GM12872 (cell line): ENCODE data around the gene ATG16L2.

Experiments used
- TF ChIP-seq, protein P1 (sequence below): IDR thresholded peaks from 3 replicates; pipeline ENCODE4 v1.5.1; 2011; ENCODE audit warnings: low read depth, mild to moderate bottlenecking, low read length, moderate library complexity; ENCODE audit not compliant: insufficient read depth

The ATG16L2 gene

DNA sequence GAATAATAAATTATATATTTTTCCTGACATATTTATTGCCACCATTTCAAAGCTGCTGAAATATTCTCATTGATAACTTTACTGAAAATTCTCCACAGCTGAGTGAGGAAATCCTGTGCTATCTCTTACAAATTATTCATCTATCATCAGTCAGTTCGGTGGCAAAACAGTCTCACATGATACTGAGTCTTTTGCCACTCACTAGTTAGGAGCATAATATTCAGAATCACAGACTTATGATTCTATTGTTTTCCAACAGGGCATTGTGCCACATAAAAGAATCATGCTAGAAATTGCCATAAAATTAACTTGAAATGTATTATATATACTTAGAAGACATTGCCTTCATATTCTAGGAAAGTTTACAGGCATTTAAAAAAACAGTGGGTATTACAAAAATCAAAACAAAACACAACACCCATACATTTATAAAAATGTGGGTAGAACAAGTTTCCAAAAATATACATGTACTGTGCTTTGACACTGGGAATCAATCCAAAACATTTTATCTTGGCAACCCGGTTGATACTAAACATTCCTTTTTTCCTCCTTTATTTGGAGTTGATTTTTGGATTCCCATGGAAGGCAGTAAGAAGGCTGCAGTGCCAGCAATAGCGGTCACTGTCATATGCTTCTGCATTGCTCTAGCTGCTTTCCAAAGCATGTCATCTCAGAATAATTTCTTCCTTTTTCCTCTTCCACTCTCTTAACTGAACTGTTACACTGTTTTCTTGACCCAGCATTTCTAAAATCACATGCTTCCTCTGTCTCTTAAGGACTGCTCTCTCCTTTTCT lies 42.5 kb downstream of the ATG16L2 start:
- TF ChIP-seq, protein P1, sequence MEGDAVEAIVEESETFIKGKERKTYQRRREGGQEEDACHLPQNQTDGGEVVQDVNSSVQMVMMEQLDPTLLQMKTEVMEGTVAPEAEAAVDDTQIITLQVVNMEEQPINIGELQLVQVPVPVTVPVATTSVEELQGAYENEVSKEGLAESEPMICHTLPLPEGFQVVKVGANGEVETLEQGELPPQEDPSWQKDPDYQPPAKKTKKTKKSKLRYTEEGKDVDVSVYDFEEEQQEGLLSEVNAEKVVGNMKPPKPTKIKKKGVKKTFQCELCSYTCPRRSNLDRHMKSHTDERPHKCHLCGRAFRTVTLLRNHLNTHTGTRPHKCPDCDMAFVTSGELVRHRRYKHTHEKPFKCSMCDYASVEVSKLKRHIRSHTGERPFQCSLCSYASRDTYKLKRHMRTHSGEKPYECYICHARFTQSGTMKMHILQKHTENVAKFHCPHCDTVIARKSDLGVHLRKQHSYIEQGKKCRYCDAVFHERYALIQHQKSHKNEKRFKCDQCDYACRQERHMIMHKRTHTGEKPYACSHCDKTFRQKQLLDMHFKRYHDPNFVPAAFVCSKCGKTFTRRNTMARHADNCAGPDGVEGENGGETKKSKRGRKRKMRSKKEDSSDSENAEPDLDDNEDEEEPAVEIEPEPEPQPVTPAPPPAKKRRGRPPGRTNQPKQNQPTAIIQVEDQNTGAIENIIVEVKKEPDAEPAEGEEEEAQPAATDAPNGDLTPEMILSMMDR, result no peak

DNA sequence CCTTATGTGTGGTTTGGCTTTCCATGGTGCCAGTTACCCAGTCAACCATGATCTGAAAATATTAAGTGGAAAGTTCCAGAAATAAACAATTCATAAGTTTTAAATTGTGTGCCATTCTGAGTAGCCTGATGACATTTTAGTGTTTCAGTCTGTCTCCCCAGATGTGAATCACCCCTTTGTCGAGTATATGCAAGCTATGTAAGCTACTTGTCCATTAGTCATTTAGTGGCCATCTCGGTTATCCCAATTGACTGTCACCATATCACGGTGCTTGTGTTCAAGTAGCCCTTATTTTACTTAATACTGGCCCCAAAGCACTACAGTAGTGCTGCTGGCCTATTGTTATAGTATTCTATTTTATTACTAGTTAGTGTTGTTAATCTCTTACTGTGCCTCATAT lies 44.9 kb downstream of the ATG16L2 start:
- TF ChIP-seq, protein P1, result no peak

DNA sequence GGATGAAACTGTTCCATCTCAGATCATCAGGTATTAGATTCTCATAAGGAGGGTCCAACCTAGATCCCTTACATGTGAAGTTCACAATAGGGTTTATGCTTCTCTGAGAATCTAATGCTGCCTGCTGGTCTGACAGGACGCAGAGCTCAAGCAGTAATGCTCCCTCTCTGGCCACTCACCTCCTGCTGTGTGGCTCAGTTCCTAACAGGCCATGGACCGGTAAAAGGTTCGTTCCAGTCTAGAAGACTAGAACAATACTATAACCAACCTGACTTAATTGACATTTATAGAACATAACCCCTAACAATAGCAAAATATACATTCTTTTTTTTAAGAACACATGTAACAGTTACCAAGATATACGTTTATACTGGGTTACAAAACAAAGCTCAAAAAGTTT lies 45.8 kb downstream of the ATG16L2 start:
- TF ChIP-seq, protein P1, result no peak

DNA sequence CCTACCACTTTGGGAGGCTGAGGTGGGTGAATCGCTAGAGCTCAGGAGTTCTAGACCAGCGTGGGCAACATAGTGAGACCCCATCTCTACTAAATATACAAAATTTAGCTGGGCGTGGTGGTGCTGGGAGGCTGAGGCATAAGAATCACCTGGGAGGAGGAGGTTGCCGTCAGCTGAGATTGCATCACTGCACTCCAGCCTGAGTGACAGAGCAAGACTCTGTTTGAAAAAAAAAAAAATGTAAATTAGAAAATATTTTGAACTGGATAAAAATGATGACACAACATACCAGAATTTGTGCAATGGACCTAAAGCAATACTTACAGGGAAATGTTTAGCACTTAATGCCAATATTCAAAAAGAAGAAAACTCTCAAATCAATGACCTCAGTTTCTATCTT lies 46.4 kb downstream of the ATG16L2 start:
- TF ChIP-seq, protein P1, result no peak

DNA sequence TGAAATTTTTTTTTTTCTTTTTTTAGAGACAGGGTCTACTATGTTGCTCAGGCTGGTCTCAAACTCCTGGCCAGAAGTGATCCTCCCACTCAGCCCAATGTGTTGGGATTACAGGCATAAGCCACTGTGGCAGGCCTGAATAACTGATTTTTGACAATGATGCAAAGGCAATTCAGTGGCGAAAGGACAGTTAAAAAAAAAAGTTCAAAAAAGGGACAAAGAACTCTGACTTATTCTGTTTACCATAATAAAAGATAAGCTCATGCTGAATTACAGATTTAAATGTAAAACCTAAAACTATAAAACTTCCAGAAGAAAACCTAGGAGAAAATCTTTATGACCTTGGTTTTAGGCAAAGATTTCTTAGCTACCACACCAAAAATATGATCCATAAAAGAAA lies 48.9 kb downstream of the ATG16L2 start:
- TF ChIP-seq, protein P1, result no peak

DNA sequence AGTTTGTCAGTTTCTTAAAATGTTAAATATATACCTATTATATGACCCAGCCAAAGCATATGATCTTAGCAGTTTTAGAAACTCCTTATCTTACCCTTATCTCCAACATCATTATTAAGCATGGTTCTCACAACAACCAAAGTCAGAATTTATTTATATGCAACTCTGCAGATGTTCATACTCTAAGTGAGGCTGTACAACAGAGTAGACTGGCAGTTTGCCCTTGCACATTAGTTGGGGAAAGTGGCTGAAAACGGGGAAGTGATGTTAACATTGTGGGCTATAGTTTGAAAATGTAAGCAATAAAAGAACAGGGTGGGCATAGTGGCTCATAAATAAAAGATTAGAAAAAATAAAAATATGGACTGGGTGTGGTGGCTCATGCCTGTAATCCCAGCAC lies 49.7 kb downstream of the ATG16L2 start:
- TF ChIP-seq, protein P1, result no peak

DNA sequence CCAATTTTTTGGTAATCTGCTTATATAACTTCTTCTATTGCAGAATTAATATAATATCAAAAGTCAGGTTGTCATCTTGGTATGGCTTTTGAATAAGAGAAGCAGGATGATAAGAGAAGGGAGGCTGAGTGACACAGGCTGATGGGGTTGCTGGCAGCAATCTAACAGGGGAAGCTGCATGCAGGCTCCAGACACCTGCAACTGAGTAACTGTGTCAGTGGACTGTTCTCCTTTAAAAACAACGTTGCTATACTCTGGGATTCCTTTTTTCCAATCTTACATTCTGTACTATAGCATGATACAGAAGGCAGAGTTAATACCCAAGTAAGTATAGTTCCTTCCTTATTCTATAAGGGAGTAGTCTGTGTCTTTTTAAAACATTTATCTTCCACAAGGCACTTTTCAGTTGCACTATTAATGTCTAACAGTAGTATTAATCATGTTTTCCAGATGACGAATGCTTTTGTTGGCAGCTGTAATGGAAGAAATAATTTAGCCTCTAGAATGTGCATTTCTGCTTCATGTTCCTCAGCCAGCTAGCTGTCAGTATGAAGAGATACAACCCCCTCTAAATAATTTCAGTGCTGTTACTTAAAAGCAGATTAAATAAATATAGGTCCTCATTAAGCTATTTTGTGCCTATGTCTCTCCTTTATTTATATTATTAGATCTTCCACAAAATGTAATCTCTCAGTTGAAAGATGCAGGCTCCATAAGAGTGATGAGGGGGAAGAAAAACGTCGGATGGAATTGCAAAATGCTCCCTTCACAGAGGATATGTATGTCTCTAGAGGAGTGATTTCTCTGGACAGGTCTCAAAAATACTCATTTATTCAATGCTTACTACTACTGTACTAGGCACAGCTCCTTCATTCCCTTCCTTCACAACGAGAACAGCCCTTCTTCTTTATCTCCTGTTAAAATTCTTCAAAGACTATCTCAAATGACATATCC lies 50.8 kb downstream of the ATG16L2 start:
- TF ChIP-seq, protein P1, result no peak
